Measurements from ENCODE around the gene ASF1A. TPM values are rescaled to one million over a fixed set of nuclear protein-coding genes. Genes with fewer than 3 reads are reported as not detected.

Gene ASF1A
- total RNA-seq, 3 donors from 2014 or later: 37.8 to 48.9 (median 40.2) TPM

- H3K36me3 Mint-ChIP-seq (ENCODE audit: insufficient read depth): peaks cover 19% of the 10 kb centered on the region
Measured at GRCh38 chr6:118940770-118941169, 46.8 kb downstream of the ASF1A start.

GRCh38 chr6:118945217-118945616 is 51.3 kb downstream of the ASF1A start:
- no peak for DNase-seq
- Mint-ChIP-seq H3K36me3 (ENCODE audit: insufficient read depth) (no peaks in the 10 kb centered on the region), H3K27me3 (ENCODE audit: low read depth) (no peaks in the 10 kb centered on the region)

More at GRCh38 chr6:118940770-118941169, 46.8 kb downstream of the ASF1A start:
- Mint-ChIP-seq H3K9me3 (peaks cover 32% of the 10 kb centered on the region), H3K4me1 (ENCODE audit: low read depth) (peaks cover 4% of the 10 kb centered on the region), H3K4me3 (no peak overlapping the region), H3K27me3 (ENCODE audit: low read depth) (no peaks in the 10 kb centered on the region)
- no peak for ATAC-seq
- DNase-seq: no peak

GRCh38 chr6:118952683-118953082 is 58.7 kb downstream of the ASF1A start:
- no peaks in the 10 kb centered on the region for H3K4me1 Mint-ChIP-seq (ENCODE audit: low read depth)
- no peaks in the 10 kb centered on the region for H3K36me3 Mint-ChIP-seq (ENCODE audit: insufficient read depth)
- H3K27me3 Mint-ChIP-seq (ENCODE audit: low read depth): no peaks in the 10 kb centered on the region
- DNase-seq: no peak
- no peak overlapping the region for H3K4me3 Mint-ChIP-seq
- peaks cover 24% of the 10 kb centered on the region for H3K9me3 Mint-ChIP-seq
- no peak for ATAC-seq

More at GRCh38 chr6:118945217-118945616, 51.3 kb downstream of the ASF1A start:
- Mint-ChIP-seq H3K4me1 (ENCODE audit: low read depth) (no peaks in the 10 kb centered on the region), H3K9me3 (peaks cover 59% of the 10 kb centered on the region), H3K4me3 (no peak overlapping the region)
- ATAC-seq: no peak

GRCh38 chr6:118953391-118953790 is 59.4 kb downstream of the ASF1A start:
- no peak overlapping the region for H3K4me3 Mint-ChIP-seq
- no peak for DNase-seq
- peaks cover 24% of the 10 kb centered on the region for H3K9me3 Mint-ChIP-seq
- no peaks in the 10 kb centered on the region for H3K36me3 Mint-ChIP-seq (ENCODE audit: insufficient read depth)
- H3K4me1 Mint-ChIP-seq (ENCODE audit: low read depth): no peaks in the 10 kb centered on the region
- ATAC-seq: no peak
- no peaks in the 10 kb centered on the region for H3K27me3 Mint-ChIP-seq (ENCODE audit: low read depth)

Other genes starting within 250 kb of the ASF1A start
- gene CEP85L, start 242.6 kb upstream of the ASF1A start, total RNA-seq: 10 to 100 TPM; 23.1 to 27.9 (median 26.8) TPM
- gene MCM9, start 41.0 kb downstream of the ASF1A start, total RNA-seq: 10 to 100 TPM; 17.2 to 24.1 (median 17.8) TPM
- 10 to 100 TPM in 2 of 3 donors, 1 to 10 TPM in 1; 8.6 to 10.9 (median 10.4) TPM for gene FAM184A, start 184.5 kb downstream of the ASF1A start, total RNA-seq

Data from activated T-cell treated with anti-CD3 and anti-CD28 coated beads, Interleukin-2, amount 50 U/mL, for 4 hours (primary cell).